ENCODE measurements around the gene PTGR2.
"Not testable (repeated sequence)": the region's sequence is repeated elsewhere in the genome, so short reads cannot be mapped to it uniquely, and the experiment has no call there.

- TF ChIP-seq CTCF, EP300, POLR2AphosphoS5 (IDR thresholded peaks at IDR 0.05): not testable (repeated sequence)
Observed at GRCh38 chr14:73919457-73919856, 67.8 kb downstream of the PTGR2 start.
